Fibroblast of mammary gland (primary cell): ENCODE results near the gene NPEPPS.

Experiments used
- DNase-seq: peaks from one replicate; pipeline ENCODE4 v3.0.0-alpha.2; 2010; ENCODE audit warnings: low read depth
- H3K4me3 ChIP-seq: 2 replicates; pipeline ENCODE4 v1.5.1; 2011; ENCODE audit warnings: low read depth, mild to moderate bottlenecking, low read length, moderate library complexity; ENCODE audit not compliant: control insufficient read depth
- CTCF ChIP-seq: conservative IDR thresholded peaks from 2 replicates; pipeline ENCODE4 v1.5.1; 2011; ENCODE audit warnings: low read depth, low read length, inconsistent platforms; ENCODE audit not compliant: control insufficient read depth, insufficient read depth

The NPEPPS gene

GRCh38 chr17:47663912-47664623 lies 133.2 kb downstream of the NPEPPS start:
- peak; percentile 83 for TF ChIP-seq CTCF
- peak; percentile 68 for DNase-seq
- H3K4me3 ChIP-seq: no peak overlapping the region

GRCh38 chr17:47664624-47664941 lies 133.7 kb downstream of the NPEPPS start:
- no peak for DNase-seq
- no peak overlapping the region for H3K4me3 ChIP-seq
- no peak for TF ChIP-seq CTCF

DNA sequence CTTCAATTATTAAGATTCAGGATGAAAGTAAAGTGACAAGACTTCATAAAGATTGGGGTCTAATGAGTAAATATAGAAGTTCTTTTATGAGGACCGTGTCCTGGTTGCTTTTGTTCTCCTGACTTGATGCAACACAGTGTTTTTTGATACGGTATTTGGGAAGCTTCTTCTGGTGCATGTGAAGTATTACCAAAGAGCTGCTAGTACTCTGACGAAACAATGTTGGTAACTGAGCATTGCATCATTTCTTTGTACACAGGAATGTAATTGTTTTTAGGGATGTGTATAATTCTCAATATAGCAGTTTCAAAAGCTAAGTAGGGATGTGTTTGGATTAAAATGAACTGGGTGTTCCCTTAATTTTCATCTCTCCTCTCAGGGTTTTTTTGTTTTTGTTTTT lies 134.7 kb downstream of the NPEPPS start:
- DNase-seq: peak; percentile 52
- no peak overlapping the region for H3K4me3 ChIP-seq
- TF ChIP-seq CTCF: no peak

- TF ChIP-seq CTCF: no peak
- no peak overlapping the region for H3K4me3 ChIP-seq
- DNase-seq: no peak
Measured at GRCh38 chr17:47669081-47669480, 138.2 kb downstream of the NPEPPS start.

DNA sequence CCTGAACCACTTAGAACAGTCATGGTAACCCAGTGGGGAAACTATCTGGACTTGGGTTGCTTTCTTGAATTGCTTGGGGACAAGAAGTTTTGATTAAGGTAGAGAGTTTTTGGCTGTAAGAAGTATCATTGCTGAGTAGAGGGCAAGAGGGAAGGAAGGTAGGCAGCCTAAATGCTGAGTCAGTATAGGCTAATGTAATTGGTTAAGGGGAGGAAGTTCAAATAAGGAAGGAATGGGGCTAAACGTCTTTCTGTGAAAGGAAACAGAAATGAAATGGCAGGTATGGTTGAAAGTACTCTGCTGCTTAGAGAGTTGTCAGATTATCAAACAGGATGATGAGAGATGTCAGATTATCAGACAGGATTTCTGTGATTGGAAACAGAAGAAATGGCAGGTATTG lies 139.2 kb downstream of the NPEPPS start:
- no peak overlapping the region for H3K4me3 ChIP-seq
- no peak for DNase-seq
- TF ChIP-seq CTCF: no peak
